NOMO-1 treated with DMSO at 0.1 percent for 48 hours (cell line): ENCODE measurements around the gene CFAP410.
"Not testable (repeated sequence)": the region's sequence is repeated elsewhere in the genome, so short reads cannot be mapped to it uniquely, and the experiment has no call there.

Source experiments
- DNase-seq: peaks from one replicate; lab custom pipeline; 2025; ENCODE audit not compliant: unreplicated experiment; lab: John Stamatoyannopoulos, UW

CFAP410 gene

DNA sequence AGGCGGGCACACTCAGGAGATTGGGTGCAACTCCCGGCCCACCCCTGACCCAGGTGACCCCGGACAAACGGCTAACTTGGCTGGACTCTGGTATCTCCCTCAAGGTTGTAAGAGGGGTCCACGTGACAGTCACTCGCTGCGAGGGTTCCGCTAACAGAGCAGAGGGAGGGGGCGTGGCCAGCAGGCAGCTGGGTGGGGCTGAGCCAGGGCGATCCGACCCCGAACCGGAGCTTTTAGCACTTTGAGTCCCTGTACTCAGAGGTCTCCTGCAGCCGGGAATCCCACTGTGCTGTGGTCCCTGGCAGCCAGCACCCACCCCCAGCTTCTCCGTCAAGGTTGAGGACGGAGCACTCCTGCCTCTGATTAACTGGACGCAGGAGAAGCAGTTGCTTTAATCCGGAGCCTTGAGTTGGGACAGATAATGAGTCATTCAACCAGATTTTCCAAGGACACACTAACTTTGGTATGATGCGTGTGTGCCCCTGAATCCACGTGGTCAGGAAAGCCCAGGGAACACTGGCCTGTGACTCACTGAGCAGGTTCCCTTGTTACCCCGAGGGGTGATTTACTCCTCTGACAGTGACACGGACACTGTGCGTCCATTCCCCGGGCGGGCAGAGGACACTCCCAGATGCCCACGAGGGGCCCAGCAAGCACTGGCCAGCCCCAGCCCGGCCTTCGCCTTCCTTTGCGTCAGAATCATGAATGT lies 31.0 kb upstream of the CFAP410 start:
- DNase-seq: no peak

DNA sequence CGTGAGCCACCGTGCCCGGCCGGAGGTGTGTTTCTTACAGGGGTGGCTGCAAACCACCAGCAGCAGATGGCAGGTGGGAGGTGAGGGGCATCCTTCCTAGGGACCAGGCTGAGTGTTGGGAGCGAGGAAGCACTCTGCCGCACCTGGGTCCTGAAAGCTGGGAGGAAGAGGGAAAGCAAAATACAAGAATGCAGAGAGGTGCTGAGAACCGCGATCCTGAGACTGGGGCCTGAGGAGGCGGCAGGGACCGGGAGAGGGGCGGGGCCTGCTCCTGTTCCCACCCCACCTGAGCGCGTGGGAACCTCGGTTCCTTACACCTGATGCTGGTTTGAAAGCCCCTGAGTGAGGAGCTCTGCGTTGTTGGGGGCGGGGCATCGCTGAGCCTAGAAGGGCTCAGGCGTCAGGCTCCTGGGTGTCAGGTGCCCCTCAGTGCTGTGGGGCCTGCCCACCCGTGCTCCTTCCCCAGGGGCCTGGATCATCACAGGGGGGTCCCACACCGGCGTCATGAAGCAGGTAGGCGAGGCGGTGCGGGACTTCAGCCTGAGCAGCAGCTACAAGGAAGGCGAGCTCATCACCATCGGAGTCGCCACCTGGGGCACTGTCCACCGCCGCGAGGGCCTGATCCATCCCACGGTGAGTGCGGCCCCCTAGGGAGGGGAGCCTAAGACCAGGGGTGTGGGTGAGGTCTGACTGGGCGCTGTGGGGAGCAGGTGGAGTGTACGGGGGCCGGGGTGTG lies 29.7 kb upstream of the CFAP410 start:
- no peak for DNase-seq

DNA sequence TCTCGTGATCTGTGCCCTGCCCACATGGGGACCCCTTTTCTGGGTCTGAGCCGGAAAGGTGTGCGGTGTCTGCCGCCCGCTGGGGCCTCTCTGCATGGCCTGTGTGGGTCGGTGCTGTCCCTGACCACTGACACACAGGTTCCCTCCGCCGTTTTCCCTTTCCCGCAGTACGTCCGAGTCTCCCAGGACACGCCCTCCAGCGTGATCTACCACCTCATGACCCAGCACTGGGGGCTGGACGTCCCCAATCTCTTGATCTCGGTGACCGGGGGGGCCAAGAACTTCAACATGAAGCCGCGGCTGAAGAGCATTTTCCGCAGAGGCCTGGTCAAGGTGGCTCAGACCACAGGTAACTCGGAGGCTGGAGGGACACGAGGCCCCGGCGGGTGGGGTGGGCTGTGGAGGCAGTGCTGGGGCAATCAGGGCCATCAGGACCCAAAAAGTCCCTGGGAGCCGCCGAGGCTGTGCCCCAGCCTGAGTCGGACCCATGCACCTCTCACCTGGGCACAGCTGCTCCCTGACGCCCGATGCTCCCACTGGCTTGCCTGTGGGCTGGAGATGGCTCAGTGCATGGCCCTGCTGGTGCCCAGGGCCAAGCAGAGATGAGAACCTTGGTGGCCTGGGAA lies 27.5 kb upstream of the CFAP410 start:
- DNase-seq: no peak

DNA sequence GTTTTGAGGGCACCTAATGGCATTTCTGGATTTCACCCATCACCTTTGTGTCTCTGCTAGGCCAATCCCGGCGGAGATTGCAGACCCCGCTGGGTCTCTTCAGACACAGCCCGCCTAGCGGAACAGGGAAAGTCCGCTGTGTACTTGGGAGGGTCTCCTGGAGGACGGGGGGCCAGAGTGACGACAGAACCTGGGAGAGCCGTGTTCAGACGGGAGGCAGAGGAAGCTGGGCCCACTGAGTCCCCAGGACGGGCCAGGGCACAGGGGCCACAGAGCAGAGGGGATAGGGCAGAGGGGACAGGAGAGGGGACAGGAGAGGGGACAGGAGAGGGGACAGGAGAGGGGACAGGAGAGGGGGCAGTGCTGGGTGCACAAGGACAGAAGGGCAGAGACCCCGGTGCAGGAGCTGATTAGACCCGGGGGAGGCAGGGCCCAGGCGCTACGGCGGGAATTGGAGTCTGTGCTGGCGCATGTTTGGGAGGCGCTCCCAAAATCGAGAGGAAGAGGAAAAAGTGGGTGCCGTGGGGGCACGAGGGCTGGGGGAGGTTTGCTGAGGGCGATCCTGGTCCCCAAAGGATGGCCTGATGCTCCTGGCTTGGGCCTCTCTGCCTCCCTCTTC lies 26.9 kb upstream of the CFAP410 start:
- no peak for DNase-seq

DNA sequence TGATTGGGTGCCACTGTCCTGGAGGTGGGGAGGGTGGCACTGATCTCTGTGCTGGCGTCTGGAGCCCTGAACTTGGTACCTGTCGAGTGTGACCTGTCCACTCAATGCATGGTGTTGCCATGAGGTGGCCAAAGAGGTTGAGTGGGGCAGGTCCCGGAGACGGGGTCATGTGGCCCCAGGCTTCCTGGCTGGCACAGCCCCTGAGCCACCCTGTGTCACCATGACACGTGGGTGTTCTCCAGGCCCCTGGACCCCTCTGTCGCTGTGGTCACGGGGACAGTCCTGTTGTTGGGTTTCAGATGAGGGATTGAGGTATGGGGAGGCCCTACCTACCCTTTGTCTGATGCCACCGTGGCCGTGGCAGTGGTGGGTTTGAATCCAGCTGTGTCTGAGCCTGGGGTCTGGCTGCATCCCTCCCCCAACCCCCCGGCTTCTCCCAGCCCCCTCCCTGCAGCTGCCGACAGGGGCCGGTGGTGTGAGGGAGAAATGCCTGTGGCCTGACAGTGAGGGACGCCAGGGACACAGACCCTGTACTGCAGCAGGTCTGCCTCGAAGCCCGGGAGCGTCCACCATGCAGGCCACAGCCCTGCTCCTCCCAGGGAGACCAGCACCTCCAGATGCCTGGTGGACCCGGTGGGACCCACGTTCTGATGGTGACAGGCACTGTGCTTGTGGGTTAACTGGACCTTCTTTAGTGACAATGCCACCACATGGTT lies 26.2 kb upstream of the CFAP410 start:
- no peak for DNase-seq

DNA sequence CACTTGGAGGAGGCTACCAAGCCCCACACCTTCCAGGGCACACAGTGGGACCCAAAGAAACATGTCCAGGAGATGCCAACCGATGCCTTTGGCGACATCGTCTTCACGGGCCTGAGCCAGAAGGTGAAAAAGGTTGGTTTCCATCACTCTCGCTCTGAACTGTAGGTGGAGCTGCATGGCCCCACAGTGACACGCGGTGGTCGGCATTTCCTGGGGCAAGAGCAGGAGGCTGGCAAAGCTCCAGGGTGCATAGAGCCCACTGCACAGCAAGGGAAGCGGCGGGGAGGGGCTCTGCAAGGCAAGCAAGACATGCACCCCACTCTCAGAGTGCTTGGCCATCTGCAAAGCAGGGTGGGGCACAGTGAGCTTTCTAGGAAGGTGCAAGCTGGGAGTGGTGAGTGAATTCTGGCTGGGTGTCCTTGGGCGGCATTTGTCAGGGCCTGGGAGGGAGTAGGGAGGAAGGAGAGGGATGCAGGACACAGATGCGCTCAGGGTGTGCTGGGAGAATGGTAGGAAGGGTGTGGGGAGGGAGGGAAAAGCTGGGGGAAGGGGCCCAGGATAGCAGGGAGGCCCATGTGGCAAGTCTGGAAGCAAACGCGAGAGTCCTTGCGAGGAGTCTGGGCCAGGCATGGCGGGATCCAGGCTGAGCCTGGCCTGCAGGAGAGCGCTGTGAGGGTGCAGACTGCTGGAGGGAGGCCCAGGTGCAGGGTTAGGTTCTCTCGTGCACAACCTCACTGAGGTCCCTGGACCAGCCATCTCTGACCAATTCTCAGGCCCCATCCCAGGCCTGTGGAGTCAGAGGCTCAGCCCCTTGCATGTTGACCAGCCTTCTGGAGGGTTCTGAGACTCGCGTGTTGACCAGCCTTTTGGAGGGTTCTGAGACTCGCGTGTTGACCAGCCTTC lies 25.2 kb upstream of the CFAP410 start:
- DNase-seq: no peak

DNA sequence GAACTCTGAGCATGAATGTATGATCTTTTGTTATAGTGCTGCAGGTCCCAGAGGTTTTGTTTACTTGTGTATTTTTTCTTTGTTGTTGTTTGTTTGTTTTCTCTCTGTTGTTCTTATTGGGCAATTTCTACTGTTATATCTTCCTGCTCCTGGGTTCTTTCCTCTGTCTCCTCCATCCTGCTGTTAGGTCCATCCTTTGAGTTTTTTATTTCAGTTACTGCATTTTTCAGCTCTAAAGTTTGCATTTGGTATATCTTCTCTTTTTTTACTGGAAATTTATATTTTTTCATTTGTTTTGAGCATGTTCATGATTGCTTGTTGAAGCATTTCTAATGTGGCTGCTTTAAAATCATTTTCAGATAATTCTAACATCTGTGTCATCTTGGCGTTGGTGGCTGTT lies 24.1 kb upstream of the CFAP410 start:
- no peak for DNase-seq

DNA sequence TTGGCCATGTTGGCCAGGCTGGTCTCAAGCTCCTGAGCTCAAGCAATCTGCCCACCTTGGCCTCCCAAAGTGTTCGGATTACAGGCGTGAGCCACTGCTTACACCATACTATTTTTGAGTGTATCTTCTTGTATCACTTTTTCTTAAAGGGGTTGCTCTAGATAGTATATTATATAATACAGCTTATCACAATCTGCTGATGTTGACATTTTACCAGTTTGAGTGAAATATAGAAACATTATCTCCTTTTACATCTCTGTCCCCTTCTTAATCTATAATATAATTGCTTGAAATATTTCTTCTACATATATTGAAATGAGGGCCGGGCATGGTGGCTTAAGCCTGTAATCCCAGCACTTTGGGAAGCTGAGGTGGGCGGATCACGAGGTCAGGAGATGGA lies 22.7 kb upstream of the CFAP410 start:
- DNase-seq: not testable (repeated sequence)

DNA sequence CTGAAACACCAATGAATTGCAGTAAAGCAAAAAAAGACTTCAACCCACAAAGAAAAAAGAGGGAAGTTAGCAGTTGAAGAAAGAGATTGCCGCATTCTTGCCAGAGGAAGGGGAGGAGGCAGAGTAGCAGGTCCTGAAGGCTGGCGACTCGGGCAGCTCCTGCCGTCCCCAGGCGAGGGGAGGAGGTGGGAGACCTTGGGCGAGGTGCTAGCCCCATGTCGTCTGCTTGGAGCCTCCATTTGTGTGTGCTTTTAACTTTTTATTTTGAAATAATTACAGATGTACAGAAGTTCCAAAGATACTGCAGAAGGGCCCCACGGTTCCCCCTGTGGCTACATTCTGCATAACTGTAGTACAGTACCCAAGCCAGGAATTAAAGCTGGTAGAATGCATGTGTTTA lies 21.0 kb upstream of the CFAP410 start:
- peak; percentile 92 for DNase-seq

DNA sequence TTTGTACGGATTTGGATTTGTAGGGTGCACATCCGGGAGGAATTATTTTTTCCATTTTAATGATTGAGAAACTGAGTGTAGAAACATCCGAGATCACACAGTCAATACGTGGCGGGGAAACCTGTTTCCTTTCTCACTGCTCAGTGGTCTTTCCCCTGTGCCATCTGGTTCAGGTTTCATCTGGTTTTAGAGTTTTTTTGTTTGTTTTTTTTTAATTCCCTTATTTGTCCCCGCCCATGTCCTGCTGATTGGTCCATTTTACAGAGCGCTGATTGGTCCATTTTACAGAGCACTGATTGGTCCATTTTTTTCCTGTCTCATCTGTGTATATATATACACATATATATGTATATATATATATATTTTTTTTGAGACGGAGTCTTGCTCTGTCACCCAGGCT lies 20.2 kb upstream of the CFAP410 start:
- DNase-seq: no peak

DNA sequence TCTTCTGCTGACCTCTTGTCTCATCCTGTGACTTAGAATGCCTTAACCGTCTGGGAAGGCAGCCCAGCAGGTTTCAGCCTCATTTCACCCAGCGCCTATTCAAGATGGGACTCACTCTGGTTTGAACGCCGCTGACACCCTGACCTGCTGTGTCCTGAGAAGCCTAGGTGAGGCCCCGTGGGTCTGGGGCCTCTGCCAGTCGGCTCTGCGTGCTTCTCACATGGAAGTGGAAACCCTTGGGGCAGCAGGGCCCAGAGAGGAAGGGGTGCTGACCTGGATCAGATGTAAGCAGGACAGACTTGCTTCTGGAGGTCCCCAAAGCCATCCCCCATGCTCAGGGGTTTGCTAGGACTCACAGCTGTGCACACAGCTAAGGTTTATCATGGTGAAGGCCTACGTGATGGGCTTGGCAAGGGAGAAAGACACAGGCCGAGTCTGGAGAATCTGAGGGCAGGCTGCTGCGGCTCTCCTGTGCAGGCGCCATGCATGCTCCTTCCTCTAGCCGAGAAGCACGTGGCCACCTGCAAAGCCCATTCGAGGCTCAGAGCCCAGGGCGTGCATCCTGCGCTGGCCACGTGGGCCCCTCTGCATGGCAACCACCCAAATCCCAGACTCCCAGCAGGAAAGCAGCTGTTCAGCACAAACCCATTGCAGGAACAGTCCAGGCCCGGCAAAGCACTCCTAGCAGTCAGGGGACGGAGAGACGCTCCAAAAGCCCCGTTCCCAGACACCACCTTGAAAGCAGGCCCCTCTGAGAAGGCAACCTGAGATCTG lies 18.1 kb upstream of the CFAP410 start:
- no peak for DNase-seq

DNA sequence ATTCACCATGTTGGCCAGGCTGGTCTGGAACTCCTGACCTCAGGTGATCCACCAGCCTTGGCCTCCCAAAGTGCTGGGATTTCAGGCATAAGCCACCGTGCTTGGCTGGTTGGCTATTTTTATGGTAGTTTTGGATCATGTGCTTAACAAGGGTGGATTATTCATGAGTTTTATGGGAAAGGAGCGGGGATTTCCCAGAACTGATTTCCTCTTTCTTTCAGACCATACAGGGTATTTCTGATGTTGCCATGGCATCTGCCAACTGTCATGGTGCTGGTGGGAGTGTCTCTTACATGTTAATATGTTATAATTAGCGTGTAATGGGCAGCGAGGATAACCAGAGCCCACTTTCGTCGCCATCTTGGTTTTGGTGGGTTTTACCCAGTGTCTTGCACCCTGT lies 17.4 kb upstream of the CFAP410 start:
- no peak for DNase-seq

DNA sequence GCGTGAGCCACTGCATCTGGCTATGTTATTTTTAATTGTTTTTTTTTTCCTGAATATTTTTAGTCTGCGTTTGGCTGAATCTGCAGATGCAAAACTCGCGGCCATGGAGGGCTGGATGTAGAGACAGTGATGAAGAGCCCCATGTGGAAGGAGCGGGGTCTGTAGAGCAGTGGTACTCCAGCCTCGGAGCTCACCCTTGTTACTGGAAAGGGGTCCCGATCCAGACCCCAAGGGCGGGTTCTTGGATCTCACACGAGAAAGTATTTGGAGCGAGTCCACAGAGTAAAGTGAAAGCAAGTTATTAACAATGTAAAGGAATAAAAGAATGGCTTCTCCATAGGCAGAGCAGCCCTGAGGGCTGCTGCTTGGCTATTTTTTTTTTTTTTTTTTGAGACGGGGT lies 17.0 kb upstream of the CFAP410 start:
- no peak for DNase-seq

DNA sequence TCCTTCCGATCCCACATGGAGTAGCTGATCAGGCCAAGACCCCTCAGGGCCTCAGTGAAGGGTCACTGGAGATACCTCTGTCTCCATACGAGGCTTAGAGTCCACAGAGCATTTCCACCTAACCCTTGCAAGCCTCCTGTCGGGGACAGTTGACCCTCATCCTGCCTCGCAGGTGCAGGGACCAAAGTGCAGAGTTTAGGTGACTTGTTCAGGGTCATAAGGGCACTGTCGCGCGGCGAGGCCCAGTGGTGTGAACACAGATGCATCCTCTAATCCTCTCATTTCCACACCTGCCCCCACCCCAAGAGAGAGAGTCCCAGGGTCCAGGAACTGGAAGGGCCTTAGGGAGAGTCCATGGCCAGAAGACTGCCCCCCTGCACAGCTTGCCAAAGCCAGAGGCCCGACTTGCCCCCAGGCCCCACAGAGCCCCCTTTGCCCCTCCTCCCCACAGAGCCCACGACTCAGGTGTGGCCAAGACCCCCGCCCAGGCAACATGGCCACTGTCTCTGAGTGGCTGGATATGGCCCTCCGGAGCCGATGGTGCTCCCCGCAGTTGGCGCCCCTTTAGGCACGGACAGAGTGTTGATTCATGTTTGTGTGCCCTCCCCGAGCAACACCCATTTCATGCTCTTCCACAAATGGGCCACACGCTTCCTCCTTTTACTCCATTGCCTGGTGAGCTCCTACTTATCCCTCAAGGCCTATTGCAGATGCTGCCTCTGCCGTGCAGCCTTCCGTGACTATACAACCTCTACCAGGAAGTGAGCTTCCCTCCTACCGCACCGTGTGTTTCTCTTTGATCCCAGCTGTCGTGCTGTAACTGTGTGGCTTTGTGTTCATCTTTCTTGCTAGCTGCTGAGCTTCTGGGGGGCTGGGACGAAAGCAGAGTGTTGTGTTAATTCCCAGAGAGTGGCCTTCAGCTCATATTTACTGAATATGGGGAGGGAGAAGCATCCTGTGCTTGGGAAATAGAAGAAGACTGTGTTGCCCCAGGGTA lies 15.9 kb upstream of the CFAP410 start:
- DNase-seq: peak; percentile 27

DNA sequence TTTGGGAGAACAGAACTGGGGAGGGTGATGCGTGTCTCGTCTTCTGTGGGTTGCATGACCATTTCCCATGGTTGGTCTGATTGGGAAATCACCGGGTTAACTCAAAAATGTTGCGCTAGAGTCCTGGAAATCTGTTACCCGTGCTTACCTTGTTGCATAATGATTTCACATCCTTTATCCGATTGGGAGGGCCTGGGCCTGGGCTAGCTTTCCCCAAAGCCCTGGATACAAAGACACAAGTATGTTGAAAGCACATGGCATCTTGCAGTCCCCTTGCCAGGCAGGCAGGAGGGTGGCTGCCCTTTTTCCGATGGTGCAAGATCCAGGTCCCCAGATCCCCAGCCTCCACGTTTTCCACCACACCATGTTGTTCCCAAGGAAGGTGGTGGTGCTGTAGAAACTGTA lies 14.8 kb upstream of the CFAP410 start:
- peak; percentile 93 for DNase-seq

DNA sequence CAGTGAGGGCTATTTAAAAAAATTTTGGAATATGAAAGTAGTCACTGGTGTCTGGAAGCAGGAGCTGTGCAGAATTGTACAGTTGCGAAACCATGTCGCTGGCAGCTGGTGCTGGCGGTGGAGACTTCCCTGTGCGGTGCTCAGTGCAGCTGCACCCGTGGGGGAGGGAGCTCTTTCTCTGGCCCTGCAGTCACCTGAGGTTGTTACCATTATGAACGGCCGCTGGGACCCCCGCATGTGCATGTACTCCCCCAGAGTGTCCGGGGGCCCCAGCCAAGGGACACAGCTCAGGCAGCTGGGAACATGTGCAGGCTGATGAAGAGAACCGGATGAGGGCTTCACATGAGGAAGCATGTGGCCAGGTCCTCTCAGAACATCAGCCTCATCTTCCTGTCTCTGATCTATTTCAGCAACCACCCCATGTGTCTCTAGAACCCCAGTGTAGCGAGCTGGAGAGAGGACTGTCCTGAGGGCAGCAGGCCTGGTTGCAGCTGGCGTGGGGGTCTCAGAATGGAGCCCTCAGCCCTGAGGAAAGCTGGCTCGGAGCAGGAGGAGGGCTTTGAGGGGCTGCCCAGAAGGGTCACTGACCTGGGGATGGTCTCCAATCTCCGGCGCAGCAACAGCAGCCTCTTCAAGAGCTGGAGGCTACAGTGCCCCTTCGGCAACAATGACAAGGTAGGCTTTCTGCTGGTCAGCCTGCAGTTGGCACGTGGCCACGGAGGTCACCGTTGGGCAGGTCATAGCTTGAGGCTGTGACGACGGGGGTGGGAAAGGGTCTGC lies 14.2 kb upstream of the CFAP410 start, which contains the start of gene TRPM2:
Gene TRPM2 (plus strand): TSS at position 431 of the 780 bp plus-strand sequence. CDS start 80 bp downstream, at position 511.
- DNase-seq: peak; percentile 91

DNA sequence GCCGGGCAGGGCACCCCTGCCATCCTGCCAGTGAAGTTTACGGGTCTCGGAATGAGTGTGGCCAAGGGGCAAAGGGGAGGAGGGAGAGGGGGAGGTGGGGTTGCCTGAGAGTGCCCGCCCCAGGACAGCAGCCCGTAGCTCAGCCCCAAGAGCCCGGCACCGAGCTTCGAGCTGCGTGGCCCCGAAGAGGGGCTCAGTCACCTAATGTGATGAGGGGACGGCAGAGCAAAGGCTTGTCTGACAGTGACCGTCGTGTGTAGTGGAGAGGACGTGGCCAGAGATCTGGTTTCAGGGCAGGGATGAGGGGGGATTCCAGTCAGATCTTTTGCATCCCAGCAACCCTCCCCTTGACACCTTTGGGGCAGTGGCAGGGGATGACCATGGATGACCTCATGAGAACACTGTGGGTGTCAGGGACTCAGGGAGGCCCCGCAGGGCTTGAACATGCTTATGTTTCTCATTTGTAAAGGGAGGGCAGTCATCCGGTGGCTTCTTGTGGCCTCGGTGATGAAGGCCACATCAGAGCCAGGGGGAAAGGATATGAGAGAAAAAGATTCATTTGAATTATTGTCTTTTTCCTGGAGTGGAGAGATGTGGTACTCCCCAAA lies 13.2 kb upstream of the CFAP410 start:
- DNase-seq: no peak
